Smooth muscle cell (in vitro differentiated cells): ENCODE measurements around the gene INSYN2B. TPM values are rescaled to one million over a fixed set of nuclear protein-coding genes. Genes with fewer than 3 reads are reported as not detected.

Source experiments
- DNase-seq: peaks from one replicate; lab custom pipeline; 2025; ENCODE audit not compliant: unreplicated experiment; lab: John Stamatoyannopoulos, UW
- H2AFZ ChIP-seq: fragments of 200-600 bp; sonication (generic); 2 replicates; pipeline ENCODE4 v1.6.0; 2016; ENCODE audit warnings: antibody characterized with exemption, low read depth, mild to moderate bottlenecking
- H3F3A ChIP-seq: fragments of 200-600 bp; sonication (generic); 2 replicates; pipeline ENCODE4 v1.6.0; 2017; ENCODE audit warnings: antibody characterized with exemption, low read depth
- H3K27ac ChIP-seq: fragments of 200-600 bp; sonication (generic); 2 replicates; pipeline ENCODE4 v1.5.1; 2016; ENCODE audit warnings: low read depth, mild to moderate bottlenecking
- H3K27me3 ChIP-seq: fragments of 200-600 bp; sonication (generic); 2 replicates; pipeline ENCODE4 v1.6.1; 2016; ENCODE audit warnings: low read depth, mild to moderate bottlenecking
- H3K36me3 ChIP-seq: fragments of 200-600 bp; sonication (generic); 2 replicates; pipeline ENCODE4 v1.5.1; 2016; ENCODE audit warnings: low read depth
- H3K4me1 ChIP-seq: fragments of 200-600 bp; sonication (generic); 2 replicates; pipeline ENCODE4 v1.5.1; 2016; ENCODE audit warnings: low read depth
- H3K4me2 ChIP-seq: fragments of 200-600 bp; sonication (generic); 2 replicates; pipeline ENCODE4 v1.6.0; 2016; ENCODE audit warnings: mild to moderate bottlenecking
- H3K4me3 ChIP-seq: fragments of 200-600 bp; sonication (generic); 2 replicates; pipeline ENCODE4 v1.5.1; 2016; ENCODE audit warnings: mild to moderate bottlenecking
- H3K79me2 ChIP-seq: fragments of 200-600 bp; sonication (generic); 2 replicates; pipeline ENCODE4 v1.6.0; 2016; ENCODE audit warnings: low read depth, mild to moderate bottlenecking
- H3K9ac ChIP-seq: fragments of 200-600 bp; sonication (generic); 2 replicates; pipeline ENCODE4 v1.6.0; 2016; ENCODE audit warnings: low read depth
- H3K9me3 ChIP-seq: fragments of 200-600 bp; sonication (generic); replicated peaks from 2 replicates; pipeline ENCODE4 v1.5.1; 2016; ENCODE audit warnings: low read depth
- H4K20me1 ChIP-seq: fragments of 200-600 bp; sonication (generic); 2 replicates; pipeline ENCODE4 v1.6.0; 2016; ENCODE audit warnings: low read depth
- CTCF ChIP-seq: fragments of 200-600 bp; sonication (generic); IDR thresholded peaks from 2 replicates; pipeline ENCODE4 v1.5.1; 2017; ENCODE audit warnings: borderline replicate concordance, mild to moderate bottlenecking, antibody characterized with exemption; ENCODE audit not compliant: insufficient read depth, poor library complexity, severe bottlenecking
- WGBS: methylation state at CpG from one replicate; pipeline ENCODE4 v1.1.7; 2016; ENCODE audit warnings: low lambda C conversion rate; 5-methylcytosine and 5-hydroxymethylcytosine counted together
- polyA plus RNA-seq: library from polyadenylated mRNA; unstranded; fragments of >200 nt; fragmentation: Nextera tagmentation; extraction: Ambion mirVana; gene quantifications from 2 replicates; pipeline ENCODE4 v1.2.1, GENCODE V29; 2016
- total RNA-seq: library from RNA; depleted of rRNA; stranded (reverse); fragments of >200 nt; gene quantifications from 2 replicates; pipeline ENCODE4 v1.2.3, GENCODE V29; 2014

INSYN2B gene
- total and polyA plus RNA-seq, 2 experiments from 2014 or later = 2.7 to 13.8 TPM

DNA sequence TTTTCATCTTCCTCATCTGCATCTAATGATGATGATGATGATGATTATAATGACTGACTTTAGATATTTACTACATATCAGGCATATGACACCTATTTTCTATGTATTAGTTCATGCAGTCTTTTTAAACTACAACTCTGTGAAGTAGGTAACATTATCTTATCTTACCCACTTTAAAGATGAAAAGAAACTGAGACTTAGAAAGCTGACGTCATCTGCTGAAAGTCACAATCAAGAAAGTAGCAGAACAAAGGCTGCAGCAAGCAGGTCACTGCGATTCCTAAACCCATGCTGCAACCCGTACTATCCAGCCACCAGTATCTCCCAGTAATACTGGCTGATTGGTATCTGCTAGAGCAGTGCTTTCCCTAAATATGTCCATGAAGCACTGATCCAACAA is 40.1 kb upstream of the INSYN2B start:
- 75% methylated on average over 3 of the region's 3 CpGs for WGBS
- no peak overlapping the region for H2AFZ ChIP-seq

GRCh38 chr5:170012622-170013021 is 32.3 kb upstream of the INSYN2B start:
- no peak for TF ChIP-seq CTCF
- H3K27ac ChIP-seq = no peak overlapping the region
- H3K9ac ChIP-seq = no peak overlapping the region
- H3K4me2 ChIP-seq = no peak overlapping the region
- H3K4me1 ChIP-seq = no peaks in the 10 kb centered on the region
- H3K27me3 ChIP-seq = peaks cover 19% of the 10 kb centered on the region
- no peak overlapping the region for H2AFZ ChIP-seq
- H3F3A ChIP-seq = no peaks in the 10 kb centered on the region
- H4K20me1 ChIP-seq = no peaks in the 10 kb centered on the region
- 88% methylated on average over 11 of the region's 11 CpGs for WGBS
- no peak overlapping the region for H3K4me3 ChIP-seq
- H3K79me2 ChIP-seq = no peaks in the 10 kb centered on the region
- no peak for DNase-seq
- no peaks in the 10 kb centered on the region for H3K36me3 ChIP-seq
- H3K9me3 ChIP-seq = no peaks in the 10 kb centered on the region

More for the DNA sequence above, 40.1 kb upstream of the INSYN2B start:
- no peak overlapping the region for H3K27ac ChIP-seq
- H3K9me3 ChIP-seq = no peaks in the 10 kb centered on the region
- no peak overlapping the region for H3K9ac ChIP-seq
- H3K36me3 ChIP-seq = no peaks in the 10 kb centered on the region
- no peaks in the 10 kb centered on the region for H4K20me1 ChIP-seq
- H3K27me3 ChIP-seq = peaks cover 46% of the 10 kb centered on the region
- no peak for TF ChIP-seq CTCF
- no peak overlapping the region for H3K4me3 ChIP-seq
- H3K4me2 ChIP-seq = no peak overlapping the region
- H3F3A ChIP-seq = no peaks in the 10 kb centered on the region
- no peaks in the 10 kb centered on the region for H3K4me1 ChIP-seq
- H3K79me2 ChIP-seq = no peaks in the 10 kb centered on the region
- DNase-seq = no peak

DNA sequence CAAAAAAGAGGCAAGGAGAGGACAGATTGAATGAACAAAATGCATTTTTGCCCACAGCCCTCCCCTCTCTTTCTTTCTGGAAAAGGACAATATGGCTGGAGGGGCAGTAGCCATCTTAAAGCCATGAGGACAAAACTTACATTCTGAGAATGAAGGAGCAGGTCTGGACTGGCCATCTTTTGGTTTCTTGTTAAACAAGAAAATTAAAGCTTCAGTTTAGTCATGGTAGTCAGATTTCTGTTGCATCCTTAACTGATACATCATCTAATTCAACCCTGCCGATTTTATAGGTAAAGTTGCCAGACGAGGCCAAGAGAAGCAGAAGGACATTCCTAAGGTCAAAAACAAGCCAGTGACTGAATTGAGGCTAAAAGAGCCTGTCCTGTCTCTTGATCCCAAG is 31.5 kb upstream of the INSYN2B start:
- WGBS = 80% methylated on average over 2 of the region's 2 CpGs
- no peaks in the 10 kb centered on the region for H3F3A ChIP-seq

More for the DNA sequence above, 31.5 kb upstream of the INSYN2B start:
- Histone ChIP-seq H3K27ac (no peak overlapping the region), H3K79me2 (no peaks in the 10 kb centered on the region), H3K4me3 (no peak overlapping the region), H4K20me1 (no peaks in the 10 kb centered on the region), H3K4me1 (no peaks in the 10 kb centered on the region), H3K9me3 (no peaks in the 10 kb centered on the region), H3K9ac (no peak overlapping the region), H3K36me3 (no peaks in the 10 kb centered on the region), H3K4me2 (no peak overlapping the region), H3K27me3 (peaks cover 10% of the 10 kb centered on the region), H2AFZ (no peak overlapping the region)
- TF ChIP-seq CTCF = no peak
- no peak for DNase-seq
